A549 (cell line): ENCODE data around the gene ENOPH1. TPM values are rescaled to one million over a fixed set of nuclear protein-coding genes. Genes with fewer than 3 reads are reported as not detected.
"Not testable (repeated sequence)": the region's sequence is repeated elsewhere in the genome, so short reads cannot be mapped to it uniquely, and the experiment has no call there.

ENCODE experiments used
- ATAC-seq, 2 experiments: fragments of 200-7000 bp in 1 of 2; fragments of >200 bp in 1 of 2; cut with Nextera tagmentation in 1 of 2; cut with Tn5 transposase in 1 of 2; 3 replicates each; pipeline versions ENCODE4 v1.8.0 to v1.9.1; 2018 to 2020; ENCODE audit warnings: mild to moderate bottlenecking in 1 of 2, moderate library complexity in 1 of 2
- CTCF ChIA-PET: fragments of 300-600 bp; sonication (Branson Sonifier 250); formaldehyde crosslinking; extraction: SDS; loops from one replicate; lab custom pipeline; 2021; ENCODE audit warnings: antibody characterized with exemption, inconsistent platforms; lab: Yijun Ruan, JAX
- POLR2A ChIA-PET: fragments of 350-600 bp; formaldehyde crosslinking; extraction: SDS; loops from one replicate; lab custom pipeline; 2021; ENCODE audit warnings: antibody characterized with exemption, inconsistent platforms; lab: Yijun Ruan, JAX
- DNase-seq, 2 experiments: peaks; one replicate each; pipeline versions ENCODE4 v3.0.0 to v3.0.0-alpha.2; 2011 to 2016; ENCODE audit warnings: low read depth in 1 of 2, low spot score in 1 of 2
- FAIRE-seq: peaks from 2 replicates; lab custom pipeline; 2011; peaks lifted over from hg19 to GRCh38; lab: Jason Lieb, UNC
- H3K27ac ChIP-seq, 2 experiments: fragments of >200 bp; sonication (Bioruptor Twin); formaldehyde crosslinking; 3 replicates each; pipeline ENCODE4 v1.5.1; 2016 to 2017
- H3K4me1 ChIP-seq: fragments of >200 bp; sonication (Bioruptor Twin); formaldehyde crosslinking; 3 replicates; pipeline ENCODE4 v1.6.1; 2016
- H3K4me2 ChIP-seq: fragments of >200 bp; sonication (Bioruptor Twin); formaldehyde crosslinking; 3 replicates; pipeline ENCODE4 v1.6.1; 2016
- H3K4me3 ChIP-seq: fragments of >200 bp; sonication (Bioruptor Twin); formaldehyde crosslinking; 3 replicates; pipeline ENCODE4 v1.5.1; 2016
- H3K9me3 ChIP-seq: fragments of >200 bp; sonication (Bioruptor Twin); formaldehyde crosslinking; 3 replicates; pipeline ENCODE4 v1.6.1; 2016
- CBX8 ChIP-seq: fragments of 200-600 bp; sonication (generic); IDR thresholded peaks from 2 replicates; pipeline ENCODE4 v1.6.1; 2016
- EHF ChIP-seq: fragments of 250-450 bp; sonication (Bioruptor Pico); IDR thresholded peaks from 2 replicates; pipeline ENCODE4 v1.5.0; 2020; ENCODE audit warnings: mild to moderate bottlenecking
- ELK1 ChIP-seq: fragments of 150-350 bp; IDR thresholded peaks from 2 replicates; pipeline ENCODE4 v1.6.1; 2014; ENCODE audit warnings: low read depth, mild to moderate bottlenecking, low read length
- EP300 ChIP-seq, 2 experiments: fragments of >200 bp; sonication (Bioruptor Twin); formaldehyde crosslinking; IDR thresholded peaks; 2 replicates in 1 of 2; 3 replicates in 1 of 2; pipeline ENCODE4 v1.6.1; 2016 to 2017
- FOSB ChIP-seq: fragments of 250-450 bp; sonication (Bioruptor Pico); IDR thresholded peaks from 2 replicates; pipeline ENCODE4 v1.5.0; 2020; ENCODE audit warnings: mild to moderate bottlenecking, moderate library complexity
- HEYL ChIP-seq: fragments of 250-450 bp; sonication (Bioruptor Pico); IDR thresholded peaks from 2 replicates; pipeline ENCODE4 v1.8.0; 2021; ENCODE audit warnings: mild to moderate bottlenecking, moderate library complexity
- HOXB5 ChIP-seq: fragments of 250-450 bp; sonication (Bioruptor Pico); IDR thresholded peaks from 2 replicates; pipeline ENCODE4 v1.5.0; 2020; ENCODE audit warnings: mild to moderate bottlenecking, moderate library complexity
- JUNB ChIP-seq: fragments of >200 bp; sonication (Bioruptor Twin); formaldehyde crosslinking; IDR thresholded peaks from 2 replicates; pipeline ENCODE4 v1.6.1; 2016
- KDM5A ChIP-seq: fragments of 200-600 bp; sonication (generic); IDR thresholded peaks from 2 replicates; pipeline ENCODE4 v1.6.1; 2016; ENCODE audit warnings: antibody characterized with exemption, mild to moderate bottlenecking
- NPAS2 ChIP-seq: fragments of 250-450 bp; sonication (Bioruptor Pico); IDR thresholded peaks from 2 replicates; pipeline ENCODE4 v1.8.0; 2022; ENCODE audit warnings: mild to moderate bottlenecking, moderate library complexity, borderline replicate concordance
- RNF2 ChIP-seq: fragments of 200-600 bp; sonication (generic); IDR thresholded peaks from 2 replicates; pipeline ENCODE4 v1.6.1; 2016; ENCODE audit warnings: low read depth, mild to moderate bottlenecking, antibody characterized with exemption, moderate library complexity, borderline replicate concordance
- SMC3 ChIP-seq: fragments of >200 bp; sonication (Bioruptor Twin); formaldehyde crosslinking; IDR thresholded peaks from 3 replicates; pipeline ENCODE4 v1.6.1; 2018; ENCODE audit warnings: inconsistent platforms
- TP53 ChIP-seq: fragments of 250-450 bp; sonication (Bioruptor Pico); IDR thresholded peaks from 2 replicates; pipeline ENCODE4 v1.5.0; 2021; ENCODE audit warnings: mild to moderate bottlenecking, moderate library complexity
- ZC3H11A ChIP-seq: fragments of 450-650 bp; IDR thresholded peaks from 2 replicates; pipeline ENCODE4 v1.6.1; 2014; ENCODE audit warnings: antibody characterized with exemption, mild to moderate bottlenecking
- ZFP36 ChIP-seq: fragments of 450-650 bp; IDR thresholded peaks from 2 replicates; pipeline ENCODE4 v1.6.1; 2014; ENCODE audit warnings: borderline replicate concordance; ENCODE audit not compliant: partially characterized antibody
- WGBS: methylation state at CpG from one replicate; pipeline ENCODE4 v1.1.6; 2017; ENCODE audit errors: missing lambda C conversion rate; 5-methylcytosine and 5-hydroxymethylcytosine counted together
- polyA plus RNA-seq, 4 experiments: library from polyadenylated mRNA; depleted of rRNA in 3 of 4; stranded (reverse); fragments of >200 nt; fragmentation: RNase III in 1 of 4; extraction: RNeasy Plus Mini Kit Qiagen cat#74134 plus additional on column Dnase treatment in 1 of 4; gene quantifications; 2 replicates in 3 of 4; 3 replicates in 1 of 4; pipeline ENCODE4 v1.2.3, GENCODE V29; 2011 to 2017
- TF ChIP-seq, protein P1 (sequence below): fragments of >200 bp; sonication (Bioruptor Twin); formaldehyde crosslinking; IDR thresholded peaks from 3 replicates; pipeline ENCODE4 v1.6.1; 2016

Gene ENOPH1
- polyA plus RNA-seq, 2 of the 4 experiments (the other 2 are of a cell fraction) = 22.3 to 43.5 TPM

- 20% methylated on average over 1 of the region's 2 CpGs for WGBS
- H3K4me3 ChIP-seq = no peak overlapping the region
- CTCF ChIA-PET = interaction anchor here (0.9 to 1.1 kb wide), 2 partner anchors 34 to 40 kb away, joined by 3 read pairs; no protein-coding TSS in a partner anchor
- TF ChIP-seq HOXB5 (CRISPR knock-in tag) = no peak
- no peak for TF ChIP-seq JUNB
- TF ChIP-seq ZFP36 = no peak
- TF ChIP-seq SMC3 = no peak
- TF ChIP-seq KDM5A = no peak
- no peak for TF ChIP-seq EHF
- DNase-seq (no peak), ATAC-seq (no peak), FAIRE-seq (no peak)
- POLR2A ChIA-PET = no interaction called here
- H3K9me3 ChIP-seq = no peaks in the 10 kb centered on the region
- no peak overlapping the region for H3K27ac ChIP-seq
- no peak overlapping the region for H3K4me2 ChIP-seq
- H3K4me1 ChIP-seq = no peaks in the 10 kb centered on the region
Observed at GRCh38 chr4:82381661-82382296, 48.6 kb upstream of the ENOPH1 start.

DNA sequence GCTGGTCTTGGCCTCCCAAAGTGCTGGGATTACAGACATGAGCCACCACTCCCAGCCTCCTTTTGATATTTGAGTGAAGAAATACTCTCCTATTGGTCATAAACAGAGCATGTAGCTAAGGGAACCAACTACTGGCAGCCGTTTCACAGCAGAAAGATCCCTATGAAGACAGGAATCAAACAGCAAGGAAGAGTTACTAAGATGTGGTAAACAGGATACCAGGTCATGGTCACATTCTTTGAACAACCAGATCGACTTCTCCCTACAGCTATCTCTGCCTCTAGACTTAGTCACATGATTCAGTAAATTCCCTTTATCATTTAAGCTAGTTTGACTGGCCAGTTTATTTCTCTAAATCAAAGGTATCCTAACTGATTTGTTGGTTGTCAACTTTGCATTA lies 47.6 kb upstream of the ENOPH1 start:
- 93% methylated on average over 2 of the region's 2 CpGs for WGBS
- no peaks in the 10 kb centered on the region for H3K9me3 ChIP-seq
- ChIA-PET CTCF (interaction anchor here (1.8 kb wide), 1 partner anchor 14 kb away, joined by 6 read pairs; no protein-coding TSS in a partner anchor), POLR2A (no interaction called here)
- no peak overlapping the region for H3K27ac ChIP-seq
- no peaks in the 10 kb centered on the region for H3K4me1 ChIP-seq
- H3K4me3 ChIP-seq = no peak overlapping the region
- no peak for ATAC-seq
- no peak overlapping the region for H3K4me2 ChIP-seq
- FAIRE-seq = no peak
- DNase-seq = no peak
- TF ChIP-seq ELK1 = no peak
- TF ChIP-seq, protein P1, sequence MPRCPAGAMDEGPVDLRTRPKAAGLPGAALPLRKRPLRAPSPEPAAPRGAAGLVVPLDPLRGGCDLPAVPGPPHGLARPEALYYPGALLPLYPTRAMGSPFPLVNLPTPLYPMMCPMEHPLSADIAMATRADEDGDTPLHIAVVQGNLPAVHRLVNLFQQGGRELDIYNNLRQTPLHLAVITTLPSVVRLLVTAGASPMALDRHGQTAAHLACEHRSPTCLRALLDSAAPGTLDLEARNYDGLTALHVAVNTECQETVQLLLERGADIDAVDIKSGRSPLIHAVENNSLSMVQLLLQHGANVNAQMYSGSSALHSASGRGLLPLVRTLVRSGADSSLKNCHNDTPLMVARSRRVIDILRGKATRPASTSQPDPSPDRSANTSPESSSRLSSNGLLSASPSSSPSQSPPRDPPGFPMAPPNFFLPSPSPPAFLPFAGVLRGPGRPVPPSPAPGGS = no peak

- CTCF ChIA-PET, H3K4me1 ChIP-seq, ATAC-seq, H3K4me2 ChIP-seq, H3K9me3 ChIP-seq, FAIRE-seq, H3K27ac ChIP-seq, H3K4me3 ChIP-seq, DNase-seq: not testable (repeated sequence)
- WGBS = 89% methylated on average over 8 of the region's 8 CpGs
- POLR2A ChIA-PET = interaction anchor here (0.8 kb wide), 1 partner anchor 43 kb away, joined by 3 read pairs; no protein-coding TSS in a partner anchor
Observed at GRCh38 chr4:82386312-82386711, 44.1 kb upstream of the ENOPH1 start.

GRCh38 chr4:82388405-82388804 lies 42.0 kb upstream of the ENOPH1 start:
- POLR2A ChIA-PET = no interaction called here
- CTCF ChIA-PET = no interaction called here
- ATAC-seq = peak; percentile 43 to 59; a peak in 3 of 6 replicates
- Histone ChIP-seq H3K4me1 (no peaks in the 10 kb centered on the region), H3K4me3 (no peak overlapping the region), H3K9me3 (no peaks in the 10 kb centered on the region), H3K4me2 (no peak overlapping the region), H3K27ac (no peak overlapping the region)
- no peak for DNase-seq
- 55% methylated on average over 1 of the region's 1 CpG for WGBS
- TF ChIP-seq HEYL (no peak), TP53 (CRISPR knock-in tag) (no peak), EP300 (IDR thresholded peaks at IDR 0.05) (no peak), CBX8 (no peak), FOSB (CRISPR knock-in tag) (no peak), ZC3H11A (no peak), RNF2 (no peak), NPAS2 (CRISPR knock-in tag) (no peak)
- no peak for FAIRE-seq
